NCI-H524 treated with DMSO at 0.1 percent for 48 hours (cell line): ENCODE data around the gene ZFYVE1.

Experiments used
- DNase-seq: peaks from one replicate; lab custom pipeline; 2025; lab: John Stamatoyannopoulos, UW

Gene ZFYVE1

DNA sequence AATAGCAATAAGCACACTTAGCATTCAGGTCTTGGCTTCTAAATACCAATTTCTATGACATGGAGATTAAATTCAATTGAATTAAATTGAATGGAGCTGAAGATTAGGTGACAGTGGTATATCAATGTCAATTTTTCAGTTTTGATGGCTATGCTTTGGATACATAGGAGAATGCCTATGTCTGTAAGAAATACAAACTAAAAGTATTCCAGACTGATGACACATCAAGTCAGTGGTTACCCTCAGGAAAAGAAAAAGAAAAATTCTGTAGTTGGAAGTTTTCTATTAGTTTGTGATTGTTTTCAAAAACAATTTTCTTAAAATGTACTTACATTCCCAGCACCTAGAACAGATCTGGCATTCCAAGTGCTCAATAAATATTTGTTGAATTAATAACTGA is 105.5 kb downstream of the ZFYVE1 start:
- DNase-seq, result no peak

DNA sequence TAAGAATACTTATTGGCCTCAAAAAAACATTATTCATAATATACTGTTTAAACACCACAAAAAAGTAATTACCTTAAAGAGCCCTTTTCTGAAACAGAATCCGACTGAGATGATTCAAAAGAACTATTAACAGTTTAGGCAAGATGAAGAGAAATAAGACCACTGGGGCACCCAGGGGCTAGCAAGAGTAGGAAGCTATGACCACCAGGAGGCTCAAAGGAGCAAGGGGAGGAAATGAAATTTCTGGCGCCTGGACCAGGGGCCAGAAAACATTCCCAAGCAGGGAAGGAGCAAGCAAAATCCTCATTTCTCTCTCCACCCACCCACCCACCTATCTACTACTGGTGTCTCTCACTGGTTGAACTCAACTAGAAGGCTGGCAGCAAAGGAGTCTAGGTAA is 106.9 kb downstream of the ZFYVE1 start:
- no peak for DNase-seq
